MCF 10A (cell line): ENCODE results near the gene OR10R2. TPM values are rescaled to one million over a fixed set of nuclear protein-coding genes. Genes with fewer than 3 reads are reported as not detected.
A peak's percentile ranks its signal among the peaks of the same experiment; 100 is the strongest.

Source experiments
- BruUV-seq: library from RNA; stranded (reverse); fragments of 400-500 nt; replicated peaks from 2 replicates; lab custom pipeline; 2021; lab: Mats Ljungman, UMichigan
- CTCF ChIA-PET: fragments of 300-600 bp; sonication (Branson Sonifier 250); formaldehyde crosslinking; extraction: SDS; loops from one replicate; lab custom pipeline; 2021; ENCODE audit warnings: antibody characterized with exemption, inconsistent platforms; lab: Yijun Ruan, JAX
- POLR2A ChIA-PET: fragments of 300-600, 350-650 bp; sonication (Branson Sonifier 250); formaldehyde crosslinking; extraction: SDS; loops from one replicate; lab custom pipeline; 2020; ENCODE audit warnings: antibody characterized with exemption, inconsistent platforms; lab: Yijun Ruan, JAX
- DNase-seq: peaks from one replicate; pipeline ENCODE4 v3.0.0-alpha.2; 2018; ENCODE audit not compliant: unreplicated experiment
- H3K27ac Mint-ChIP-seq: one replicate; pipeline ENCODE4 v1.8.0; 2022; ENCODE audit warnings: mild to moderate bottlenecking, low read depth, mixed read lengths; ENCODE audit not compliant: unreplicated experiment
- H3K27me3 Mint-ChIP-seq: one replicate; pipeline ENCODE4 v1.8.0; 2022; ENCODE audit warnings: mixed read lengths; ENCODE audit not compliant: insufficient read depth, unreplicated experiment
- H3K36me3 Mint-ChIP-seq: one replicate; pipeline ENCODE4 v1.8.0; 2022; ENCODE audit warnings: mild to moderate bottlenecking, moderate library complexity, mixed read lengths; ENCODE audit not compliant: insufficient read depth, unreplicated experiment
- H3K4me1 Mint-ChIP-seq: one replicate; pipeline ENCODE4 v1.8.0; 2022; ENCODE audit warnings: mixed read lengths; ENCODE audit not compliant: insufficient read depth, unreplicated experiment
- H3K4me3 Mint-ChIP-seq: one replicate; pipeline ENCODE4 v1.8.0; 2022; ENCODE audit warnings: mild to moderate bottlenecking, moderate library complexity, mixed read lengths; ENCODE audit not compliant: unreplicated experiment
- H3K9me3 Mint-ChIP-seq: one replicate; pipeline ENCODE4 v1.8.0; 2022; ENCODE audit warnings: mixed read lengths; ENCODE audit not compliant: unreplicated experiment
- CTCF ChIP-seq: fragments of 200-600 bp; IDR thresholded peaks from one replicate; pipeline ENCODE4 v1.8.0; 2022; ENCODE audit warnings: antibody characterized with exemption, mild to moderate bottlenecking; ENCODE audit not compliant: unreplicated experiment
- intact Hi-C: fragments of 100-400 bp; cut with micrococcal nuclease; formaldehyde crosslinking; loops from 2 replicates; pipeline ENCODE4 v1.14.1; 2022
- total RNA-seq: library from RNA; stranded (reverse); gene quantifications from 2 replicates; pipeline ENCODE4 v1.2.3, GENCODE V29; 2022

The OR10R2 gene
- total RNA-seq, 1 experiment from 2014 or later = not detected

GRCh38 chr1:158520955-158521665 lies 49.1 kb downstream of the OR10R2 start:
- Mint-ChIP-seq H3K9me3 (peaks cover 7% of the 10 kb centered on the region), H3K27ac (no peak overlapping the region), H3K4me3 (no peak overlapping the region), H3K4me1 (no peaks in the 10 kb centered on the region), H3K36me3 (no peaks in the 10 kb centered on the region), H3K27me3 (peaks cover 100% of the 10 kb centered on the region)
- DNase-seq = no peak
- POLR2A ChIA-PET = no interaction called here
- TF ChIP-seq CTCF = no peak
- no TSS peak for BruUV-seq
- intact Hi-C loops = no loop called here
- CTCF ChIA-PET = interaction anchor here (0.6 to 1.9 kb wide), 5 partner anchors 312 to 1025 kb away, joined by 3 to 5 read pairs (median 4); no protein-coding TSS in a partner anchor

GRCh38 chr1:158521666-158522058 lies 49.6 kb downstream of the OR10R2 start:
- Mint-ChIP-seq H3K27ac (no peak overlapping the region), H3K36me3 (no peaks in the 10 kb centered on the region), H3K4me3 (no peak overlapping the region), H3K4me1 (no peaks in the 10 kb centered on the region), H3K9me3 (peaks cover 7% of the 10 kb centered on the region), H3K27me3 (peaks cover 100% of the 10 kb centered on the region)
- CTCF ChIA-PET = interaction anchor here (0.6 to 1.9 kb wide), 3 partner anchors 317 to 1026 kb away, joined by 3 to 4 read pairs (median 3); no protein-coding TSS in a partner anchor
- intact Hi-C loops = no loop called here
- POLR2A ChIA-PET = no interaction called here
- no peak for TF ChIP-seq CTCF
- BruUV-seq = no TSS peak
- no peak for DNase-seq

GRCh38 chr1:158527190-158527815 lies 55.3 kb downstream of the OR10R2 start:
- H3K27me3 Mint-ChIP-seq = peaks cover 100% of the 10 kb centered on the region

More at GRCh38 chr1:158527190-158527815, 55.3 kb downstream of the OR10R2 start:
- no peaks in the 10 kb centered on the region for H3K4me1 Mint-ChIP-seq
- no TSS peak for BruUV-seq
- intact Hi-C loops = loop anchor here (1.0 to 5.0 kb wide), 4 partner anchors 323 to 565 kb away; no protein-coding TSS in a partner anchor
- ChIA-PET CTCF (interaction anchor here (0.6 to 2.1 kb wide), 42 partner anchors 8 to 1260 kb away, joined by 3 to 25 read pairs (median 4); no protein-coding TSS in a partner anchor), POLR2A (interaction anchor here (0.6 to 1.6 kb wide), 2 partner anchors 324 to 542 kb away, joined by 4 to 5 read pairs; no protein-coding TSS in a partner anchor)
- peak; percentile 53 for DNase-seq
- no peaks in the 10 kb centered on the region for H3K36me3 Mint-ChIP-seq
- no peak overlapping the region for H3K4me3 Mint-ChIP-seq
- H3K9me3 Mint-ChIP-seq = peaks cover 7% of the 10 kb centered on the region
- peak; percentile 93 for TF ChIP-seq CTCF
- no peak overlapping the region for H3K27ac Mint-ChIP-seq

Other genes with a start within 250 kb of the OR10R2 start
- gene CD1A, start 217.8 kb upstream of the OR10R2 start, total RNA-seq = not detected in 2 replicates
- gene CD1C, start 182.3 kb upstream of the OR10R2 start, total RNA-seq = not detected in 2 replicates
- gene CD1B, start 140.7 kb upstream of the OR10R2 start, total RNA-seq = not detected in 2 replicates
- not detected in 2 replicates for gene CD1E, start 118.3 kb upstream of the OR10R2 start, total RNA-seq
- gene OR10T2, start 72.8 kb upstream of the OR10R2 start, total RNA-seq = not detected in 2 replicates
- gene OR10K2, start 46.0 kb upstream of the OR10R2 start, total RNA-seq = not detected in 2 replicates
- gene OR10K1, start 10.4 kb upstream of the OR10R2 start, total RNA-seq = not detected in 2 replicates
- not detected in 2 replicates for gene OR6Y1, start 82.2 kb downstream of the OR10R2 start, total RNA-seq
- gene OR6P1, start 98.4 kb downstream of the OR10R2 start, total RNA-seq = not detected in 2 replicates
- gene OR10X1, start 107.7 kb downstream of the OR10R2 start, total RNA-seq = not detected in 2 replicates
- gene OR10Z1, start 133.0 kb downstream of the OR10R2 start, total RNA-seq = not detected in 2 replicates
- not detected in 2 replicates for gene SPTA1, start 214.5 kb downstream of the OR10R2 start, total RNA-seq
- gene OR6K2, start 228.4 kb downstream of the OR10R2 start, total RNA-seq = not detected in 2 replicates
- not detected in 2 replicates for gene OR6K3, start 248.5 kb downstream of the OR10R2 start, total RNA-seq